Measurements from ENCODE around the gene ATXN10.

GRCh38 chr22:45775569-45776312 is 104.1 kb downstream of the ATXN10 start:
- TF ChIP-seq, protein P1, sequence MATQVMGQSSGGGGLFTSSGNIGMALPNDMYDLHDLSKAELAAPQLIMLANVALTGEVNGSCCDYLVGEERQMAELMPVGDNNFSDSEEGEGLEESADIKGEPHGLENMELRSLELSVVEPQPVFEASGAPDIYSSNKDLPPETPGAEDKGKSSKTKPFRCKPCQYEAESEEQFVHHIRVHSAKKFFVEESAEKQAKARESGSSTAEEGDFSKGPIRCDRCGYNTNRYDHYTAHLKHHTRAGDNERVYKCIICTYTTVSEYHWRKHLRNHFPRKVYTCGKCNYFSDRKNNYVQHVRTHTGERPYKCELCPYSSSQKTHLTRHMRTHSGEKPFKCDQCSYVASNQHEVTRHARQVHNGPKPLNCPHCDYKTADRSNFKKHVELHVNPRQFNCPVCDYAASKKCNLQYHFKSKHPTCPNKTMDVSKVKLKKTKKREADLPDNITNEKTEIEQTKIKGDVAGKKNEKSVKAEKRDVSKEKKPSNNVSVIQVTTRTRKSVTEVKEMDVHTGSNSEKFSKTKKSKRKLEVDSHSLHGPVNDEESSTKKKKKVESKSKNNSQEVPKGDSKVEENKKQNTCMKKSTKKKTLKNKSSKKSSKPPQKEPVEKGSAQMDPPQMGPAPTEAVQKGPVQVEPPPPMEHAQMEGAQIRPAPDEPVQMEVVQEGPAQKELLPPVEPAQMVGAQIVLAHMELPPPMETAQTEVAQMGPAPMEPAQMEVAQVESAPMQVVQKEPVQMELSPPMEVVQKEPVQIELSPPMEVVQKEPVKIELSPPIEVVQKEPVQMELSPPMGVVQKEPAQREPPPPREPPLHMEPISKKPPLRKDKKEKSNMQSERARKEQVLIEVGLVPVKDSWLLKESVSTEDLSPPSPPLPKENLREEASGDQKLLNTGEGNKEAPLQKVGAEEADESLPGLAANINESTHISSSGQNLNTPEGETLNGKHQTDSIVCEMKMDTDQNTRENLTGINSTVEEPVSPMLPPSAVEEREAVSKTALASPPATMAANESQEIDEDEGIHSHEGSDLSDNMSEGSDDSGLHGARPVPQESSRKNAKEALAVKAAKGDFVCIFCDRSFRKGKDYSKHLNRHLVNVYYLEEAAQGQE (IDR thresholded peaks at IDR 0.05; ENCODE audit: unreplicated experiment): no peak
- TF ChIP-seq CTCF (conservative IDR thresholded peaks at IDR 0.05; ENCODE audit: low read depth in 2 of 2) (no peak), EZH2phosphoT487 (IDR thresholded peaks at IDR 0.05; ENCODE audit: unreplicated experiment) (no peak), EZH2 (IDR thresholded peaks at IDR 0.05; ENCODE audit: low read depth, unreplicated experiment) (no peak), POLR2AphosphoS5 (IDR thresholded peaks at IDR 0.05; ENCODE audit: low read depth) (no peak), ZNF114 (CRISPR knock-in tag; IDR thresholded peaks at IDR 0.05) (no peak), JUNB (IDR thresholded peaks at IDR 0.05; ENCODE audit: unreplicated experiment) (no peak), NANOG (IDR thresholded peaks at IDR 0.05; ENCODE audit: borderline replicate concordance) (no peak), STAT1 (IDR thresholded peaks at IDR 0.05; ENCODE audit: unreplicated experiment) (no peak), CREB1 (CRISPR knock-in tag; IDR thresholded peaks at IDR 0.05; ENCODE audit: low read depth) (no peak), ETS1 (IDR thresholded peaks at IDR 0.05) (no peak)

Measured in GM23338 (cell line).